ENCODE measurements around the gene TBX10.

Gene TBX10

GRCh38 chr11:67617243-67617953 lies 22.2 kb downstream of the TBX10 start:
- CTCF ChIA-PET: interaction anchor here (0.9 kb wide), 1 partner anchor 12 kb away, joined by 5 read pairs; the partner anchor contains the start of gene NUDT8
- DNase-seq (ENCODE audit: low spot score): no peak
- POLR2A ChIA-PET (ENCODE audit: low non-redundant PET): no interaction called here
- no peak overlapping the region for H3K27ac ChIP-seq
- no peak for TF ChIP-seq CTCF (conservative IDR thresholded peaks at IDR 0.05; ENCODE audit: low read depth)

- no peak for TF ChIP-seq CTCF (conservative IDR thresholded peaks at IDR 0.05; ENCODE audit: low read depth)
- ChIA-PET CTCF (interaction anchor here (0.7 to 1.1 kb wide), 2 partner anchors 22 to 43 kb away, joined by 3 to 4 read pairs; no protein-coding TSS in a partner anchor), POLR2A (ENCODE audit: low non-redundant PET) (no interaction called here)
- H3K27ac ChIP-seq: no peak overlapping the region
- DNase-seq (ENCODE audit: low spot score): no peak
Observed at GRCh38 chr11:67616431-67617242, 22.9 kb downstream of the TBX10 start.

- CTCF ChIA-PET: interaction anchor here (0.7 to 1.1 kb wide), 2 partner anchors 23 to 43 kb away, joined by 3 to 4 read pairs; no protein-coding TSS in a partner anchor
- no peak for DNase-seq (ENCODE audit: low spot score)
- TF ChIP-seq CTCF (conservative IDR thresholded peaks at IDR 0.05; ENCODE audit: low read depth): peak; percentile 9; the same call in 1 of the 2 replicates
- H3K27ac ChIP-seq: no peak overlapping the region
- POLR2A ChIA-PET (ENCODE audit: low non-redundant PET): no interaction called here
Observed at GRCh38 chr11:67615728-67616430, 23.7 kb downstream of the TBX10 start.

- ChIA-PET POLR2A (ENCODE audit: low non-redundant PET) (no interaction called here), CTCF (interaction anchor here (0.6 to 1.7 kb wide), 11 partner anchors 9 to 444 kb away, joined by 3 to 15 read pairs (median 3); partner anchors contain the start of gene NUDT8)
- DNase-seq (ENCODE audit: low spot score): peak; percentile 33
- TF ChIP-seq CTCF (conservative IDR thresholded peaks at IDR 0.05; ENCODE audit: low read depth): peak; percentile 45
- peak overlapping the region; percentile 72 for H3K27ac ChIP-seq
Observed at GRCh38 chr11:67614730-67615714, 24.5 kb downstream of the TBX10 start.

- peak; percentile 40 for DNase-seq (ENCODE audit: low spot score)
- H3K27ac ChIP-seq: peak overlapping the region; percentile 72
- peak; percentile 71 for TF ChIP-seq CTCF (conservative IDR thresholded peaks at IDR 0.05; ENCODE audit: low read depth)
- ChIA-PET CTCF (interaction anchor here (0.6 to 1.7 kb wide), 11 partner anchors 9 to 1831 kb away, joined by 3 to 15 read pairs (median 3); partner anchors contain the start of gene NUDT8), POLR2A (ENCODE audit: low non-redundant PET) (no interaction called here)
Observed at GRCh38 chr11:67613960-67614715, 25.4 kb downstream of the TBX10 start.

All from RWPE1 (cell line).